ENCODE data around the gene RHBG.
"Not testable (repeated sequence)": the region's sequence is repeated elsewhere in the genome, so short reads cannot be mapped to it uniquely, and the experiment has no call there.

Gene RHBG

DNA sequence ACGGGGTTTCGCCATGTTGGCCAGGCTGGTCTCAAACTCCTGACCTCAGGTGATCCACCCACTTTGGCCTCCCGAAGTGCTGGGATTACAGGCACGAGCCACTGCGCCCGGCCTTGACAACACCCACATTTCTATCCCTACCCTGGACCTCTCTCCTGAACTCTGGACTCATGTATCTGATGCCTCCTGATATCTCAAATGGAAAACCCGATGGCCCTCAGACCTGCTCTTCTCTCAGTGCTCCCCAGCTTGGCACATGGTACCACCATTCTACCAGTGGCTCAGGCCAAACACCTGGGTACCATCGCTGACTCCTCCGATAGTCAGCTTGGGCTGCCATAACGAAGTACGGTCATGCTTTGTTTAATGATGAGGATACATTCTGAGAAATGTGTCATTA lies 8.5 kb upstream of the RHBG start:
- no peak for DNase-seq

DNA sequence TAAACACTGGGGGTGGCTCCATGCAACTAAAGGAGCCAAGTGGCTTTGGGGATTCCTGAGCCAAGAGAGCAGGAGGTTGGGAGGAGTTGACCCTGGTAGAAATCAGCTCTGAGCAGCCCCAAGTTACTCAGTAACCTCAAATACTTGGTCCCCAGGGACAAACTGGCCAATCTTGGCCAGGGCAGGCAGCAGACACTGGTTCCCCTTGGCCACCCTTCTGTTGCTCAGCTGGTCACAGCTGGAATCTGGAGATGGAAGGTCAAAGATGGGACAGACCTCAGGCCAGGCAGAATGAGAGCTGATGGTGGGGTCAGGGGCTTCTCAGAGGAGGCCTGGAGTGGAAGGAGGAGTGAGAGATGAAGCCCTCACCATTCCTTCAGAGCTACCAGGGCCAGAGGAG lies 3.3 kb upstream of the RHBG start:
- no peak for DNase-seq

DNA sequence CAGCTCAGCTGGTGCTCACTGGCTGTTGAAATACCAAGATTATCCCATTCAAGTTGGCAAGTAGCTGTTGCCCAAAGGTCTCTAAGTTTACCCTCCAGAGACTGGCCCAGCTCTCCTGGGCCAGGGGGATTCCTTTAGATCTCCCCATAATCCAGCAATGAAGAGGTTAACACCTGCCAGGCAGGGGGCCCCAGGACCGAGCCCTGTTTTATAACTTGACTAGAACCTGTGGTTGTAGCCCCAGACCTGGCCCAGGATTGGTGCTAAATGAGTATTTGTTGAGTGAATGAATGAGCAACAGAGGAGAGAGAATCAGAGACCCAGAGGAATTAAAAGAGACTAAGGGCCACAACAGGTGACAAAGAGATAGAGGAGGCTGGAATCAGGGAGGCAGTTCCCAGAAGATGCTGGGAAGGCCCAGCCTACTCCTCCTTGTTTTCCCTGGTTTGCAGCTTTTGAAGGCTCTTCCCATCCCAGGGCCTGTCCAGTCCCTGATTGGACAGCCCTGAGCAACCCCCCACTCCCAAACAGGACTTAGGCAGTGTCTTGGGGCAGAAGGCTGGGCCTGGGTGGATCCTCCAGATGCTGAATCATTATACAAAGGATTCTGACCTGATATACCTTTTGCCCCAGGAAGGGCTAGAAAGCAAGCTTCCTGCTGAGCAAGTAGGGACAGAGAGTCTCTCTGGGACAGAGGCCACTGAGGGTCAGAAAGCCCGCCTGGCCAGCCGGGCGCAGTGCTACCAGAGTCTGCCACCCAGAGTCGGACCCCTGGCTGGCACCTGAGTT lies 2.4 kb upstream of the RHBG start:
- no peak for DNase-seq

DNA sequence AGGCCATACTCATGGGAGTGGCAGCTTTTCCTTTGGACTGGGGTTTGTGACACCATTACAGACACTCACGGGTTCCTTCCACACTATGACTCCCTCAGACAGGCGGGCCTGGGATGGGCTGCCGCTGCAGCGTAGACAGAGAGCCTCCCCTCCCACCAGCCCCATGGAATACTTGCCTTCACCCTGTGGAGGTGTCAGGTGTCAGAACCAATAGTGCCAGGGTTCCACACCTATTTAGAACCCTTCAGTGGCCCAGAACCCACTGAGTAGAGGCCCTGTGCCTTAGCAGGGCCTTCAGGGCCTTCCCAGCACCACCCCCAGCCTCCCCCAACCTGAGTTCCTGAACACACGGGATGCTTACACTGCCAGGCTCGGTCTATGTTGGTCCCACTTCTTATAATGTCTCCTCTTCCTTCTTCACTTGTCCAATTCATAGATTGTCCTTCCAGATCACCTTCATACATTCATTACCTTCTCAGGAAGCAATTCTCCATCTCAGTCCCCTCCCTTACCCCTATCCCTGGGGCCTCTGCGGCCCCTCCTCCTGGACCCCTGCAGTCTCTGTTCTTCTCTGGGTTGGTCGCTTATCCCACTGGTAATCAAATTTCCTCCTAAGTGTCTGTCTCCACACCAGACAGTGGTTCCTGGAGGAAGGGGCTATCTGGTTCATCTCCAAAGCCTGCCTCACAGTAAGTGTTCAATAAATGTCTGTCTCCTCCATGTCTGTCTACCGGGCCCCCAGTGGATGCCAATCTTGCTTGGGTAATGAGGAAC lies 1.4 kb upstream of the RHBG start:
- DNase-seq, result no peak

DNA sequence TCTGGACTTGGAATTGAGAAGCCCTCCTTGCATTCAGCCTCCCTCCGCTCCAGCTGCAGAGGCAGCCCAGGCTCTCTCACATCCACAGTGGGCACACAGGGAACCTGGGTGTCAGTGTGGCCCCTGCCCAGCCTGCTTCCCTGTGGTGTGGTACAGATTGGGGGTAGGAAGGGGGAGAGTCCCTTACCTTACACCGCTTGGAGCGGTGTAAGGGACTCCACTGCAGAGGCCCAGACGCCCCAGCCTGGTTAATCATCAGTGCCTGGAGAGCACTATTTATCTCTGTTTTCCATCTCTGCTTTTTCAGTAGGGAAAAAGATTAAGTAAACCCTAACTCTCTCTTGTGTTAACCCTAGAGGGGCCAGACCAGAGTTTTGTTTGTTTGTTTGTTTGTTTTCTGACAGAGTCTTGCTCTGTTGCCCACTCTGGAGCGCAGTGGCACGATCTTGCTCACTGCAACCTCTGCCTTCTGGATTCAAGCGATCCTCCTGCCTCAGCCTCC lies 803 bp upstream of the RHBG start:
- no peak for DNase-seq

DNA sequence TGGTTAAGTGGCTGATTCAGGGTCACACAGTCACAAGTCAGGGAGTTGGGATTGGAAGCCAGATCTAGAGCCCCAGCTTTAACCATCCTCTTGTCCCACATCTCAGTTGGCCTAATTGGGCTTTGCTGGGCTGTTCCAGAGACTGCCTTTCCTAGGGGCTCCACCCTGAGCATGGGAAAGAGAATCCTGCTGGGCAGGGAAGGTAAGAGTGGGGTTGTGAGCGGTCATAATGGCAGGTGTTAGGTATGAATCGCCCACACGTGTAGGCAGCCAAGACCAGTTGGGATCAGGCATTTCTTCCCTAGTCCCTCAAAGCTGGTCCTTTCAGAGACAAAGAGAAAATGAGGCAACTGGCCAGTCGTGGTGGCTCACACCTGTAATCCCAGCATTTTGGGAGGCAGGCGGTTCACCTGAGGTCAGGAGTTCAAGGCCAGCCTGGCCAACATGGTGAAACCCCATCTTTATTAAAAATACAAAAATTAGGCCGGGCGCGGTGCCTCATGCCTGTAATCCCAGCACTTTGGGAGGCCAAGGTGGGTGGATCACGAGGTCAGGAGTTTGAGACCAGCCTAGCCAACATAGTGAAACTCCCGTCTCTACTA lies 775 bp downstream of the RHBG start:
- DNase-seq, result not testable (repeated sequence)

DNA sequence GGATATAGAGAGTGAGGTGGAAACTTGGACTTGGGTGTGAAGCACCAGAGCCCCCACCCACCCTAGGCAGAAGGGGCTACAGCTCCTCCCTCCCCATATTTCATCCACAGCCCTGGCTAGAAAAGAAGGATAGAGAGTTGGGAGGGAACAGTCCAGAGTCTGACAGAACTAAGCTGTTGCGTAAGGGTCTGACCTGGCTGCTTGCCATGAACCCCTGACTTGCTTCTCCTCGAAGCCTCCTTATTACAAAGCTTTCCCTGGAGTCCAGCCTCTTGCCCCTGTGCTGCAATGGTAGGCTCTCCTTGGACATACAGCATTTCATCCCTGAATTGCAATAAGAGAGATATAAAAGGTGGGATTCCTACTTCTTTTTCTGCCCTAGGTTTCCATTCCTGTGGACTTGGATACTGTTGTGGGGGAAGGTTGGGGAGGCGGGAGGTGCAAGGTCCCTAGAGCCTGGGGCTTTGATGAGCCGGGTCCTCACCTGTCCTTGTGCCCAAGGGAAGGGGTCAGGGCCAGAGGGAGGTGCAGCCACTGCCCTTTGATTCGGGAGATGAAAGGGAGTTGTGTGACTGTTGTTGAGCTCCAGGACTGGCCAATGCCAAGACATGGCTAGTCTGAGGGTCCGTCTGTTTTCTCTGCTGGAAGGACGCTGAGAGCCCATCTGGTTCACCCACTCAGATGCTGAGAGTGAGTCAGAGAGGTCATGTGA lies 2.7 kb downstream of the RHBG start:
- no peak for DNase-seq

DNA sequence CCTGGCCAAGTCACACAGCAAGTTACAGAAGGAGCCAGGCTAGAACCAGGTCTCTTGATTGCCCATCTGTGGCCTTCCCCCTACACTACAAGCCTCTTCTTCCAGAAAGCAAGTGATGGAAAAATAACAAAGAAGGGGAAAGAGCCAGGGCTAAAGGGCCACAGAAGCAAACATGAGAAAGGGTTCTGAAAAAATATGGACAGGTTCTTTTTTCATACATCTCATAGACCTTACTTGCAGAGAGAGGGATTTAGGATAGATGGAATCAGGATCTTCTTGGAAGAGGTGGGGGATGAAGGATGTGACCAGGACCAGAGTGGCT lies 3.2 kb downstream of the RHBG start:
- no peak for DNase-seq

DNA sequence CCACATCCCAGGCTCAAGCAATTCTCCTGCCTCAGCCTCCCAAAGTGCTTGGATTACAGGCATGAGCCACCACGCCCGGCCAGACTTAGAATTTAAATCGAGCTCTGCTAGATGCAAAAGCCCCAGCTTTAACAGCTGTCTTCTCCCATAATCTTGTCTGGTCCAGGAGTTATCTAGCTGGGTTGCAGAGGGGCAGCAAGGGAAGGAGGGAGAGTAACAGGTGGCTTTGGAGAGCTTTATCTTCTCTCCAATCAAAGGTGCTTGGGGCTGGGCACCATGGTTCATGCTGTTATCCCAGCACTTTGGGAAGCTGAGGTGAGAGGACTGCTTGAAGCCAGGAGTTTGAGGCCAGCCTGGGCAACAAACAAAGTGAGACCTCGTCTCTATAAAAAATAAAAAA lies 3.9 kb downstream of the RHBG start:
- DNase-seq, result no peak

DNA sequence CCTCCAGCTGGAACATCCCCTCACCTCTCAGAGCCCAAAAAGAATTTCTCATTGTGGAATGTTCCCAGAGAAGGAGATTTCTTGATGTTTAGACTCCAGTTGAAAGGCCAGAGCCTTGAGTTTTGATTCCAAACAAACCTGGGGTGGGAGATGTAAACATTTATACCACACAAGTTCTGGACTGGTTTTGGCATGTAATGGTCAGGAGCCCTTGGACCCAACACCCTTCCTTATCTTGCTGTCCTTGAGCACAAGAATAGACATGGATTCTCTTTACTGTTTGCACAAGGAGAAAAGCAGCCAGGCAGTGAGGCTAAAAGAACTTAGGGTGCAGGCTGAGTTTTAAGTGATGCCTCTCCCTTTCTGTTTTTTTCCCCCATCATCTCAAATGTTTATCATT lies 4.5 kb downstream of the RHBG start:
- no peak for DNase-seq

DNA sequence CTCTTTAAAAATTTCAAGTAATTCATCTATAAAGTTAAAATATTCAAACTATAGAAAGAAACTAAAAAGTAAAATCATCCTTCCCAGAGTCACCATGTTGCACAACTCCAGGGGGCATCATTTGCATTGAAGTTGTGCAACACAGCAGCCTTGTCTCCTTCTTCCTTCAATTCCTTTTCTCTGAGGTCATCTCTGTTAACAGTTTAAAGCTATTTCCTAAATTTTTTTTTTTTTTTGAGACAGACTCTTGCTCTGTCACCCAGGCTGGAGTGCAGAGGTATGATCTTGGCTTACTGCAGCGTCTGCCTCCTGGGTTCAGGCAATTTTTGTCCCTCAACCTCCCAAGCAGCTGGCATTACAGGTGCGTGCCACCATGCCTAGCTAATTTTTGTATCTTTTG lies 7.1 kb downstream of the RHBG start:
- no peak for DNase-seq

DNA sequence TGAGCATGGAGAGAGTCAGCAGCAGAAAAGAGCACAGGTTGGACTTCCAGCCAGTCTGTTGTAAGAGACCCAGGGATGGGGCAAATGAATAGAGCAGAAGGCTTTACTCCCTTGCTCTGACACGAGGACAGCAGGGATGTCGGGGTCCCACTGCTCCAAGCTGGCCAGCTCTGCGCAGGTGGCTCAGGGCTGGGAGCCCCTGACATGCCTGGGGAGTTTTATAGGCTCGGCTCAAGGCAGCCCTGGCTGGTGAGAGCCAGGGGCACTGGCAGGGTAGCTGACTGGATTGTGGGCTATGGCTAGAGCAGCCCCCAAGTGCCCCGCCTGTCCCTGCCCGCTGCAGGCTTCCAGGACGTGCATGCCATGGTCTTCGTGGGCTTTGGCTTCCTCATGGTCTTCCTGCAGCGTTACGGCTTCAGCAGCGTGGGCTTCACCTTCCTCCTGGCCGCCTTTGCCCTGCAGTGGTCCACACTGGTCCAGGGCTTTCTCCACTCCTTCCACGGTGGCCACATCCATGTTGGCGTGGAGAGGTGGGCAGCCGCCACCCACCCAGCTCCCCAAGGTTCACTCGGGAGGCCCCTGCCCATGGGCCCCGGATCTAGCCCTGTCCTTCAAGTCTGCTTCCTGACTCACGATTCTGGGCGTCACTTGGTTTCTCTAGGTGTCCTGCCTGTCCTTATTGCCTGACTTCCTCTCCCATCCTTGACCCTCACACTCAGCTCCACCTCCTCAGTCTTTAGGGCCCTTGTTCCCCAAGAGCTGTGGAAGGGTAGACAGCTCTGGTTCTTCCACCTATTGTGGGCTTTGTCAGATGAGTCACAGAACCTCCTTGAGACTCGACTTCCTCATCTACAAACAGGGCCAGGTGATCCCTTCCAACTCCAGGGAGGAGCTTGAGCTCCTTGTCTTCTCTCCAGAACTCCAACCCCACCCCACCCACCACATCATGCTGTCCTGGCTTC lies 8.2 kb downstream of the RHBG start:
- no peak for DNase-seq

DNA sequence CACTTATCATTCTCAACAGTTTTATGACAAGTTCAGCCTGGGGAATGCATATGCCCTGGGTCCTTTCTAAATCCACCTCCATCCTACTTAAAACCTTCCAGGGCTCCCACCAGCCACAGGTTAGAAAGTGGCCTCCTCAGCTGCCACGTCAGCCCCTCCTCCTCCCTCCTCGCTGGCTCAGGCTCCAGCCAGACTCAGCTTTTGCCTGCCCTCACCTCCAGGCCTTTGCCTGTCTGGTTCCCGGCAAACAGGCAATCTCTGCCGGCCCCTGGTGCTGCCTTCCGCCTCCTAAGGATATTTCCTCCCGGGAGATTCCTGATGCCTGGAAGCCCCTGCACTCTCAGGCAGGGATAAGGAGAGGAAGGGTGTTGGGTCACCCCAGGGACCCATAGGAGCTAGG lies 9.5 kb downstream of the RHBG start:
- no peak for DNase-seq

DNA sequence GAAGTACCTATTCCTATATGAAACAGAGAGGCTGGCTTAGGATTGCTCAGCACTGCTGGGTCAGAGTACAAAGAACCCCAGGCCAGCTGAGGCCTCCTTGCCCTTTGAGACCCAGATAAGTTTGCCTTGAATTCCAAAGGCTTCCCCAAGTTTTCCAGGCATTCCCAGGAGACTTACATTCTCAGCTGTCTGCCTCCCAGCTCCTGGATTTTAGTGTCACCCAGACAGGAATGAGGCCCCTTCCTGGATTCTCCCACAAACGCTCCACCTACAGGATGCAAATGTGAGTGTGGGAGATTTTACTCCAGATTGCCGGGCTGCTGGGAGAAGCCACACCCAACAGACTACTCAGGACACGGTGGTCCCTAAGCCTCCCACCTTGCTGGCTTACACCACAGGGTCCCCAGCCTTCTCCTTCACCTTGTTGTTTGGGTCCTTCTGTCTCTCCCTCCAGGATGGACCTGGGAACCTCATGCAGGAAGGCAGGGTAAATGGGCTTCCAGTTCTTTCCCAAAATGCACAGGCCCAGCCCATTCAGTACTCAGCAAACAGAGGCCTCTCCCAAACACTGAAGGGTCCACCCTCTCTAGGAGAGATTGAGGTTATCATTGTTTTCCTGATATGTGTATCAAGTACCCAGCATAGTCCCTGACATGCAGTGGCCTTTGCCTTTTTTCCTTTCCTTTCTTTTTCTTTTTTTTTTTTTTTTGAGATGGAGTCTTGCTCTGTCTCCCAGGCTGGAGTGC lies 10.6 kb downstream of the RHBG start:
- DNase-seq, result no peak

DNA sequence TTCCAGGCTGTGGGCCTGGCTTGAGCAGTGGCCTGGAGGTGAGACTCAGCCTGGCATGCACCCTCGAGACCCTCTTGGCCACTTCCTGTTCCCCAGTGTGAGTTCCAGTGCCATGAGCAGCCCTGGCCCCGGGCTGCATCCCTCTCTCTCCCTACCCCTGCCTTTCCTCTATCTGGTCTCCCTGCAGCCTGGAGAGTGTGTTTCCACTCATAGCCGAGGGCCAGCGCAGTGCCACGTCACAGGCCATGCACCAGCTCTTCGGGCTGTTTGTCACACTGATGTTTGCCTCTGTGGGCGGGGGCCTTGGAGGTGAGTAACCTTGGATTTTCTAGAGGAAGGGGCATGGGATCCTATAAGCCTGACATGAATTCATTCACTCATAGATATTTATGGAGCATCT lies 13.6 kb downstream of the RHBG start:
- DNase-seq, result no peak

DNA sequence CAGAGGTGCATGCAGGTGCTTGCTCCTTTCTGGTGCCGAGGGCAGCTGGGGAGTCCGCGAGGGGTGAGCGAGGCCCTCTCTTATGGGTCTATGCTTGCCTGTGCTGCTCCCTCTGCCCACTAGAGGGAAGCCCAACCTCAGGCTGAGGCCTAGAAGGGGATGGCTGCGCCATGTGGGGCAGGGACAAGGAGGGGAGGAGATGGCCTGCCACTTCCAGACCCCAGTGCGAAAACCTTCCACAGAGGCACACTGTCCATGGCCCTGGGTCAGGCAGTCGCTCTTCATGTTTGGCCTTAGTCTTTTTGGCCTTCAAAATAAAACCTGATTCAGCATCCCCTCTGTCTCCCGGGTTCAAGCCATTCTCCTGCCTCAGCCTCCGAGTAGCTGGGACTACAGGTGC lies 14.0 kb downstream of the RHBG start:
- DNase-seq, result peak; percentile 61

DNA sequence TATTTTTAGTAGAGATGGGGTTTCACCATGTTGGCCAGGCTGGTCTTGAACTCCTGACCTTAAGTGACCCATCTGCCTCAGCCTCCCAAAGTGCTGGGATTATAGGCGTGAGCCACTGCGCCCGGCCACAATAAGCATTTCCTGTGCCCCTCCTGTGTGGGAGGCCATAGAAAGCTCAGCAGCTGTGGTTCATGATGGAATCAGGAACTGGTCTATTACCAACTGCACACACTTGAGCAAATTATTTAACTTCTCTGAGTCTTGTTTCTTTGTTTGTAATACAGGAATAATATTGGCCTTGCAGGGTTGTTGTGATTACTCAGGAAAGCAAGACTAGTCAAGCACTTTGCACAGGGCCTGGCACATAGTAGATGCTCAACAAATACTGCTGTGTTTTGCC lies 15.0 kb downstream of the RHBG start:
- DNase-seq, result no peak

DNA sequence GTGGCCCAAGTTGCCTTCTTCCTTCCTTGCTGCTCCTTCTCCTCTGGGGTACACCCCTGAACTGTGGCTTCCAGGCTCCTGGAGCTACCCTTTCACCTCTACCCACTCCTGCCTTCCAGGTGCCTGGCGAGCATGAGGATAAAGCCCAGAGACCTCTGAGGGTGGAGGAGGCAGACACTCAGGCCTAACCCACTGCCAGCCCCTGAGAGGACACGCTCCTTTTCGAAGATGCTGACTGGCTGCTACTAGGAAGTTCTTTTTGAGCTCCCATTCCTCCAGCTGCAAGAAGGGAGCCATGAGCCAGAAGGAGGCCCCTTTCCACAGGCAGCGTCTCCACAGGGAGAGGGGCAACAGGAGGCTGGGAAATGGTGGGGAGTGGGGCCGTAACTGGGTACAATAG lies 15.6 kb downstream of the RHBG start:
- DNase-seq, result no peak

DNA sequence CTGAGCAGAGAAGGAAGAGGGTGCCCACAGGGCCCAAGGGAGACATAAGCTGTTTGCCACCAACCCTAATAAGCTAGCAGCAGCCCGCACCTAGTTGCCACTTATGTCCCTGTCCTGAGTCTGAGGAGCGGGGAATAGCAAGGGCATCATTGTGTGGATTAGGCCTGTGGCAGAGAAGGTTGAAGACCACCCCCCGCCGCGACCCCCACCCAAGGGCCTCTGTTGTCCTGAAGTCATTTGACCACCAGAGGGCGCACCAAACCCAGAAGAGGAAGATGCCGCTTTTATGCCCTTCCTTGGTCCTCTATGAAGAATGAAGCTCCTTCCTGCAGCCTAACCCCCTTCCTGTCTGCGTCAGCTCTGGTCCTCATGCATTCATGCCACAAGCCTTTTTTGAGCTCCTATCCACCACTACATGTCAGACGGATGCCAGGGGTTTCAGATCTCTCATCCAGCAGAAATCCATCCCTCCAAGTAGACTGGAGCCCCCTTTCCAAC lies 16.6 kb downstream of the RHBG start:
- peak; percentile 70 for DNase-seq

DNA sequence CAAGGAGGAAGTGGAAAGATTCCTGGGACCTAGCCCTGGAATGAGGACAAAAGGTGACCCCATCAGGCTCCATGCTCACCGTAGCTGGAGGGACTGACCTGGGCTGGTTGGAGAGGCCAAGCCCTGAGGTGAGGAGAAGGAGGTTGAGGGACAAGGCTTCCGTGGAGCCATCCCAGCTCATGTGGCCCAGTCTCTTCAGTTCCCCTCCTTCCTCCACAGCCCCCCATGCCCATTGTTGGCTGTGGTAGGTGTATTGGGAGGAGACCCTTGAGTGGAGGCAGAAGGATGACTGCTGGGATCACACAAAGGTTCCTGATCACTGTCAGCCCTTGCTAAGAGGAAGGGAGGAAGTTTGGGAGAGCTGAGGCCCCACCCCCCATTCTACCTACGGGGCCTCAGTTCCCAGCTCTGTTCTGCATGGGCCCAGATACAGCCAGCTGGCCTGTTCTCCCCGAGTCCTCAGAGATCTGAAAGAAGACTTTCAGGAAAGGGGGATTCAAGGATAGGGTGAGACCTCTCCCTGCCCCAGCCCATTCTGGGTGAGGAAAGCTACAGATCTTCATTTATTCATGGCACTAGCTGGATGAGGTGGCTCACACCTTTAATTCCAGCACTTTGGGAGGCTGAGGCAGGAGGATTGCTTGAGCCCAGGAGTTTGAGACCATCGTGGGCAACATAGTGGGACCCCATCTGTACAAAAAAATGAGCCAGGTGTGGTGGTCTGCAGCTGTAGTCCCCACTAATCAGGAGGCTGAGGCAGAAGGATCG lies 17.3 kb downstream of the RHBG start:
- DNase-seq, result no peak

All from activated CD8-positive, alpha-beta memory T cell treated with anti-CD3 and anti-CD28 coated beads, Interleukin-2, amount 50 U/mL, for 4 hours (primary cell).